Testis (tissue), 2 donors: Measurements from ENCODE around the gene SEMA4D.

Experiments used
- CTCF ChIP-seq, 3 experiments: fragments of 450-650 bp in 2 of 3; fragments of 200-600 bp in 1 of 3; sonication (generic) in 1 of 3; IDR thresholded peaks; one replicate each; pipeline ENCODE4 v1.5.1; 2016 to 2019; ENCODE audit warnings: antibody characterized with exemption in 3 of 3, mild to moderate bottlenecking in 2 of 3, moderate library complexity in 1 of 3
- POLR2A ChIP-seq: fragments of 450-650 bp; IDR thresholded peaks from one replicate; pipeline ENCODE4 v1.6.1; 2017; ENCODE audit warnings: antibody characterized with exemption, mild to moderate bottlenecking, moderate library complexity

DNA sequence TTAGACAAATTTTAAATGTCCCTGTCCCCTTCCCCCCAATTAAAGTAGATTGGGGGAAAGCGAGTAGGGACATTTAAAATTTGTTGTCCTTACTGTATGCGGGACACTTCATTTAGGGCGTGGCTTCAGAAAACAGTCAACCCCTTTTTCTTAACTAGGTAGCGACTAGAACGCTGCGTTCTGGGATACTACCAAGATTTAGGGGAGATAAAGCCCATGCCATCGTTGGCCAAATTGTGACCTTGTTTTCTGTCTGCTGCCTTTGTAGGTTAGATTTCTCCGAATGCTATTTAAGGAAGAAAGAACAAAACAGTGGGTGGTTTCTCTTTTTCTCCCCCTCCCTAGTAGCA, 185.7 kb downstream of the SEMA4D start:
- no peak for TF ChIP-seq CTCF (IDR thresholded peaks at IDR 0.05)
- no peak for TF ChIP-seq POLR2A
